GM23248 (cell line): ENCODE data around the gene TRAPPC3. TPM values are rescaled to one million over a fixed set of nuclear protein-coding genes. Genes with fewer than 3 reads are reported as not detected.

Source experiments
- DNase-seq: peaks from one replicate; pipeline ENCODE4 v3.0.0-alpha.2; 2015
- H2AFZ ChIP-seq: fragments of 200-600 bp; sonication (generic); 2 replicates; pipeline ENCODE4 v1.6.1; 2016; ENCODE audit warnings: antibody characterized with exemption
- H3F3A ChIP-seq: fragments of 200-600 bp; sonication (generic); 2 replicates; pipeline ENCODE4 v1.6.1; 2016; ENCODE audit warnings: mild to moderate bottlenecking, antibody characterized with exemption, mixed run types; ENCODE audit not compliant: insufficient read depth
- H3K27ac ChIP-seq: fragments of 200-600 bp; sonication (generic); 2 replicates; pipeline ENCODE4 v1.5.1; 2016; ENCODE audit warnings: mild to moderate bottlenecking
- H3K27me3 ChIP-seq: fragments of 200-600 bp; sonication (generic); replicated peaks from 2 replicates; pipeline ENCODE4 v1.6.1; 2016; ENCODE audit warnings: mild to moderate bottlenecking; ENCODE audit not compliant: insufficient read depth
- H3K36me3 ChIP-seq: fragments of 200-600 bp; sonication (generic); 2 replicates; pipeline ENCODE4 v1.6.1; 2016; ENCODE audit warnings: low read depth, mild to moderate bottlenecking
- H3K4me1 ChIP-seq: fragments of 200-600 bp; sonication (generic); 2 replicates; pipeline ENCODE4 v1.6.1; 2016; ENCODE audit warnings: mild to moderate bottlenecking; ENCODE audit not compliant: insufficient read depth
- H3K4me2 ChIP-seq: fragments of 200-600 bp; sonication (generic); one replicate; pipeline ENCODE4 v1.6.1; 2016; ENCODE audit warnings: mild to moderate bottlenecking; ENCODE audit not compliant: unreplicated experiment
- H3K4me3 ChIP-seq: fragments of 200-600 bp; sonication (generic); 2 replicates; pipeline ENCODE4 v1.5.1; 2016; ENCODE audit warnings: mild to moderate bottlenecking
- H3K79me2 ChIP-seq: fragments of 200-600 bp; sonication (generic); 2 replicates; pipeline ENCODE4 v1.6.1; 2016; ENCODE audit warnings: mild to moderate bottlenecking; ENCODE audit not compliant: insufficient read depth
- H3K9ac ChIP-seq: fragments of 200-600 bp; sonication (generic); 2 replicates; pipeline ENCODE4 v1.6.1; 2016; ENCODE audit warnings: mild to moderate bottlenecking
- H3K9me2 ChIP-seq: fragments of 200-600 bp; sonication (generic); 2 replicates; pipeline ENCODE4 v1.6.1; 2016; ENCODE audit warnings: mixed run types, mild to moderate bottlenecking, moderate library complexity; ENCODE audit not compliant: insufficient read depth
- H3K9me3 ChIP-seq: fragments of 200-600 bp; sonication (generic); one replicate; pipeline ENCODE4 v1.6.1; 2017; ENCODE audit warnings: low read depth
- H4K20me1 ChIP-seq: fragments of 200-600 bp; sonication (generic); 2 replicates; pipeline ENCODE4 v1.6.0; 2016; ENCODE audit not compliant: insufficient read depth
- EZH2 ChIP-seq: fragments of 200-600 bp; sonication (generic); IDR thresholded peaks from 2 replicates; pipeline ENCODE4 v1.6.1; 2018; ENCODE audit warnings: antibody characterized with exemption, mild to moderate bottlenecking; ENCODE audit not compliant: insufficient read depth, poor library complexity, severe bottlenecking
- EZH2phosphoT487 ChIP-seq: fragments of 200-600 bp; sonication (generic); IDR thresholded peaks from 2 replicates; pipeline ENCODE4 v1.6.1; 2018; ENCODE audit warnings: antibody characterized with exemption, moderate library complexity, mild to moderate bottlenecking, low read depth; ENCODE audit not compliant: insufficient read depth
- WGBS, 2 experiments: methylation state at CpG; one replicate each; pipeline ENCODE4 v1.1.6; 2015 to 2017; ENCODE audit warnings: low lambda C conversion rate in 2 of 2, low coverage in 1 of 2; ENCODE audit errors: missing lambda C conversion rate in 2 of 2; 5-methylcytosine and 5-hydroxymethylcytosine counted together
- in situ Hi-C: fragments of 300-500 bp; cut with MboI; formaldehyde crosslinking; loops from 2 replicates; pipeline ENCODE4 v1.15.0; 2020
- polyA plus RNA-seq: library from polyadenylated mRNA; unstranded; fragments of >200 nt; fragmentation: Nextera tagmentation; extraction: Ambion mirVana; gene quantifications from 2 replicates; pipeline ENCODE4 v1.2.1, GENCODE V29; 2016
- total RNA-seq: library from RNA; depleted of rRNA; stranded (reverse); fragments of >200 nt; shearing (Covaris generic); gene quantifications from 2 replicates; pipeline ENCODE4 v1.2.3, GENCODE V29; 2014

The TRAPPC3 gene
- total and polyA plus RNA-seq, 2 experiments from 2014 or later: 112 to 134 TPM

DNA sequence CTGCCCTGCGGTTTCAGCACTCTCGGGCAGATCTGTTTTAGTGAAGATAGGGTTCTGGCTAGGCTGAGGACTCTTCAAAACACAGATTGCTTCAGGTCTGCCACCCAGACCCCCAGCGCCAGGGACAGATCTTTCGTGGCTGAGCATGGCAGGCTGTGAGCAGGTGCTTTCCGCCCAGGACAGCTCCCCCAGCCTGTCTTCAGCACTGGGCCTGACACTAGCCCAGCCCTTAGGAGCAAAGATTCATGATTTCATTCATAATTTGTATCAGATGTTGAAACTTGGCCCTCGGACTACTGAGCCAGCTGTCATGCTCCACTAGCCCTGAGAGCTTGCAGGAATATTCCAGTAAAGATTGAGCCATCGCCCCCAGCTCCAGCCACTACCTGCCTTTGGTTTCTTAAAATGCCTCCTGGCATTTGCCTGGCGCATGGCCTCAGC lies 54.6 kb downstream of the TRAPPC3 start:
- in situ Hi-C loops: no loop called here
- H2AFZ ChIP-seq: no peak overlapping the region
- H3K36me3 ChIP-seq: peaks cover 20% of the 10 kb centered on the region
- no peak for TF ChIP-seq EZH2
- no peak for TF ChIP-seq EZH2phosphoT487
- no peak overlapping the region for H3K4me3 ChIP-seq
- 29 to 30% methylated on average over 8 of the region's 8 CpGs for WGBS, 2 experiments
- H3K79me2 ChIP-seq: peaks cover 30% of the 10 kb centered on the region
- H3K9me2 ChIP-seq: no peaks in the 10 kb centered on the region
- H3F3A ChIP-seq: peaks cover 19% of the 10 kb centered on the region
- H3K9ac ChIP-seq: 0 out of 2 replicates have a peak overlapping the region, but pooled peaks have one; percentile 0
- no peaks in the 10 kb centered on the region for H3K27me3 ChIP-seq
- H3K4me1 ChIP-seq: peaks cover 5% of the 10 kb centered on the region; the same call in 1 of the 2 replicates
- no peaks in the 10 kb centered on the region for H3K9me3 ChIP-seq
- peaks cover 5% of the 10 kb centered on the region; the same call in 1 of the 2 replicates for H4K20me1 ChIP-seq
- DNase-seq: peak; percentile 68
- no peak overlapping the region for H3K4me2 ChIP-seq
- H3K27ac ChIP-seq: no peak overlapping the region; the same call in 1 of the 2 replicates

- Histone ChIP-seq H3K4me1 (peaks cover 5% of the 10 kb centered on the region; the same call in 1 of the 2 replicates), H3K27ac (no peak overlapping the region), H3K9me2 (no peaks in the 10 kb centered on the region), H3K9me3 (no peaks in the 10 kb centered on the region), H4K20me1 (peaks cover 5% of the 10 kb centered on the region; the same call in 1 of the 2 replicates), H3K27me3 (no peaks in the 10 kb centered on the region), H3K36me3 (peaks cover 20% of the 10 kb centered on the region), H3K4me3 (no peak overlapping the region), H3K9ac (0 out of 2 replicates have a peak overlapping the region, but pooled peaks have one; percentile 0), H3K79me2 (peaks cover 37% of the 10 kb centered on the region), H3F3A (peaks cover 19% of the 10 kb centered on the region), H2AFZ (no peak overlapping the region), H3K4me2 (no peak overlapping the region)
- WGBS, 2 experiments: 81 to 89% methylated on average over 3 of the region's 3 CpGs
- DNase-seq: no peak
- TF ChIP-seq EZH2 (no peak), EZH2phosphoT487 (no peak)
- in situ Hi-C loops: no loop called here
Observed at GRCh38 chr1:36093929-36094328, 55.4 kb downstream of the TRAPPC3 start.

- Histone ChIP-seq H3K27ac (no peak overlapping the region), H3K4me1 (peaks cover 5% of the 10 kb centered on the region; the same call in 1 of the 2 replicates), H3K4me2 (no peak overlapping the region), H3F3A (peaks cover 19% of the 10 kb centered on the region), H3K36me3 (peaks cover 20% of the 10 kb centered on the region), H2AFZ (no peak overlapping the region), H3K9me3 (no peaks in the 10 kb centered on the region), H3K4me3 (no peak overlapping the region), H3K9me2 (no peaks in the 10 kb centered on the region), H4K20me1 (peaks cover 5% of the 10 kb centered on the region; the same call in 1 of the 2 replicates), H3K27me3 (no peaks in the 10 kb centered on the region), H3K9ac (no peak overlapping the region), H3K79me2 (peaks cover 38% of the 10 kb centered on the region)
- DNase-seq: no peak
- in situ Hi-C loops: no loop called here
- 84 to 88% methylated on average over 7 of the region's 7 CpGs for WGBS, 2 experiments
- no peak for TF ChIP-seq EZH2phosphoT487
- no peak for TF ChIP-seq EZH2
Observed at GRCh38 chr1:36093226-36093625, 56.1 kb downstream of the TRAPPC3 start.

GRCh38 chr1:36092798-36093185 lies 56.5 kb downstream of the TRAPPC3 start:
- in situ Hi-C loops: no loop called here
- peaks cover 5% of the 10 kb centered on the region; the same call in 1 of the 2 replicates for H4K20me1 ChIP-seq
- H3K9me2 ChIP-seq: no peaks in the 10 kb centered on the region
- 92 to 95% methylated on average over 9 of the region's 9 CpGs for WGBS, 2 experiments
- no peak for DNase-seq
- no peak overlapping the region for H3K9ac ChIP-seq
- no peaks in the 10 kb centered on the region for H3K27me3 ChIP-seq
- no peak overlapping the region for H3K27ac ChIP-seq
- H3K4me2 ChIP-seq: no peak overlapping the region
- H3K4me1 ChIP-seq: peaks cover 5% of the 10 kb centered on the region; the same call in 1 of the 2 replicates
- peaks cover 38% of the 10 kb centered on the region for H3K79me2 ChIP-seq
- H3K36me3 ChIP-seq: peaks cover 20% of the 10 kb centered on the region
- peaks cover 19% of the 10 kb centered on the region for H3F3A ChIP-seq
- no peak overlapping the region for H2AFZ ChIP-seq
- no peak overlapping the region for H3K4me3 ChIP-seq
- no peaks in the 10 kb centered on the region for H3K9me3 ChIP-seq
- TF ChIP-seq EZH2: no peak
- TF ChIP-seq EZH2phosphoT487: no peak
